Stomach (tissue), 4 donors: ENCODE results near the gene ARID1B.

Experiments used
- EP300 ChIP-seq: sonication (generic); formaldehyde crosslinking; IDR thresholded peaks from one replicate; pipeline ENCODE4 v1.6.1; 2017; ENCODE audit warnings: antibody characterized with exemption
- POLR2A ChIP-seq, 4 donors: fragments of 450-650 bp; IDR thresholded peaks; one replicate each; pipeline ENCODE4 v1.6.1; 2016; ENCODE audit warnings: antibody characterized with exemption in 4 of 4, control low read depth in 2 of 4, mild to moderate bottlenecking in 1 of 4, moderate library complexity in 1 of 4
- TF ChIP-seq, protein P1 (sequence below), 7 experiments: fragments of 450-650 bp in 4 of 7; fragments of 200-600 bp in 3 of 7; sonication (generic) in 3 of 7; IDR thresholded peaks; one replicate each; pipeline ENCODE4 v1.5.1; 2016 to 2019; ENCODE audit warnings: antibody characterized with exemption in 7 of 7, control low read depth in 2 of 7, mild to moderate bottlenecking in 1 of 7

GRCh38 chr6:156875062-156875461, 97.9 kb downstream of the ARID1B start:
- TF ChIP-seq, protein P1, sequence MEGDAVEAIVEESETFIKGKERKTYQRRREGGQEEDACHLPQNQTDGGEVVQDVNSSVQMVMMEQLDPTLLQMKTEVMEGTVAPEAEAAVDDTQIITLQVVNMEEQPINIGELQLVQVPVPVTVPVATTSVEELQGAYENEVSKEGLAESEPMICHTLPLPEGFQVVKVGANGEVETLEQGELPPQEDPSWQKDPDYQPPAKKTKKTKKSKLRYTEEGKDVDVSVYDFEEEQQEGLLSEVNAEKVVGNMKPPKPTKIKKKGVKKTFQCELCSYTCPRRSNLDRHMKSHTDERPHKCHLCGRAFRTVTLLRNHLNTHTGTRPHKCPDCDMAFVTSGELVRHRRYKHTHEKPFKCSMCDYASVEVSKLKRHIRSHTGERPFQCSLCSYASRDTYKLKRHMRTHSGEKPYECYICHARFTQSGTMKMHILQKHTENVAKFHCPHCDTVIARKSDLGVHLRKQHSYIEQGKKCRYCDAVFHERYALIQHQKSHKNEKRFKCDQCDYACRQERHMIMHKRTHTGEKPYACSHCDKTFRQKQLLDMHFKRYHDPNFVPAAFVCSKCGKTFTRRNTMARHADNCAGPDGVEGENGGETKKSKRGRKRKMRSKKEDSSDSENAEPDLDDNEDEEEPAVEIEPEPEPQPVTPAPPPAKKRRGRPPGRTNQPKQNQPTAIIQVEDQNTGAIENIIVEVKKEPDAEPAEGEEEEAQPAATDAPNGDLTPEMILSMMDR (IDR thresholded peaks at IDR 0.05): no peak
- no peak for TF ChIP-seq EP300
- TF ChIP-seq POLR2A (IDR thresholded peaks at IDR 0.05): no peak
